Suprapubic skin (tissue), 4 donors: ENCODE results near the gene FYN. TPM values are rescaled to one million over a fixed set of nuclear protein-coding genes. Genes with fewer than 3 reads are reported as not detected.

ENCODE experiments used
- DNase-seq, 2 donors: peaks; one replicate each; pipeline ENCODE4 v3.0.0-alpha.2; 2019; ENCODE audit warnings: low spot score in 2 of 2
- H3K27ac ChIP-seq: fragments of 200-600 bp; sonication (generic); one replicate; pipeline ENCODE4 v1.5.1; 2019
- H3K27me3 ChIP-seq: fragments of 200-600 bp; sonication (generic); one replicate; pipeline ENCODE4 v1.5.1; 2019
- H3K36me3 ChIP-seq: fragments of 200-600 bp; sonication (generic); one replicate; pipeline ENCODE4 v1.5.1; 2019
- H3K4me1 ChIP-seq: fragments of 200-600 bp; sonication (generic); one replicate; pipeline ENCODE4 v1.5.1; 2019
- H3K4me3 ChIP-seq: fragments of 200-600 bp; sonication (generic); one replicate; pipeline ENCODE4 v1.5.1; 2019; ENCODE audit warnings: mild to moderate bottlenecking
- H3K9me3 ChIP-seq: fragments of 200-600 bp; sonication (generic); one replicate; pipeline ENCODE4 v1.5.1; 2019
- CTCF ChIP-seq, 2 donors: fragments of 200-600 bp in 1 of 2; fragments of 450-650 bp in 1 of 2; sonication (generic) in 1 of 2; IDR thresholded peaks; one replicate each; pipeline ENCODE4 v1.5.1; 2016 to 2019; ENCODE audit warnings: antibody characterized with exemption in 2 of 2, mild to moderate bottlenecking in 1 of 2, moderate library complexity in 1 of 2
- EP300 ChIP-seq: sonication (generic); formaldehyde crosslinking; IDR thresholded peaks from one replicate; pipeline ENCODE4 v1.6.1; 2017; ENCODE audit warnings: antibody characterized with exemption
- POLR2A ChIP-seq, 2 donors: fragments of 450-650 bp; IDR thresholded peaks; one replicate each; pipeline ENCODE4 v1.6.1; 2017; ENCODE audit warnings: antibody characterized with exemption in 2 of 2, mild to moderate bottlenecking in 2 of 2, moderate library complexity in 2 of 2
- POLR2AphosphoS5 ChIP-seq, 3 donors: sonication (generic); formaldehyde crosslinking; IDR thresholded peaks; one replicate each; pipeline ENCODE4 v1.6.1; 2017; ENCODE audit warnings: antibody characterized with exemption in 3 of 3
- WGBS: methylation state at CpG from one replicate; pipeline ENCODE4 v1.1.5; 2018; 5-methylcytosine and 5-hydroxymethylcytosine counted together
- total RNA-seq, 4 donors: library from RNA; depleted of rRNA; stranded (reverse); fragments of >200 nt; gene quantifications; one replicate each; pipeline ENCODE4 v1.1.0, GENCODE V29; 2016

FYN gene
- total RNA-seq, 4 donors from 2014 or later, result 36.6 to 89.6 (median 67.3) TPM

DNA sequence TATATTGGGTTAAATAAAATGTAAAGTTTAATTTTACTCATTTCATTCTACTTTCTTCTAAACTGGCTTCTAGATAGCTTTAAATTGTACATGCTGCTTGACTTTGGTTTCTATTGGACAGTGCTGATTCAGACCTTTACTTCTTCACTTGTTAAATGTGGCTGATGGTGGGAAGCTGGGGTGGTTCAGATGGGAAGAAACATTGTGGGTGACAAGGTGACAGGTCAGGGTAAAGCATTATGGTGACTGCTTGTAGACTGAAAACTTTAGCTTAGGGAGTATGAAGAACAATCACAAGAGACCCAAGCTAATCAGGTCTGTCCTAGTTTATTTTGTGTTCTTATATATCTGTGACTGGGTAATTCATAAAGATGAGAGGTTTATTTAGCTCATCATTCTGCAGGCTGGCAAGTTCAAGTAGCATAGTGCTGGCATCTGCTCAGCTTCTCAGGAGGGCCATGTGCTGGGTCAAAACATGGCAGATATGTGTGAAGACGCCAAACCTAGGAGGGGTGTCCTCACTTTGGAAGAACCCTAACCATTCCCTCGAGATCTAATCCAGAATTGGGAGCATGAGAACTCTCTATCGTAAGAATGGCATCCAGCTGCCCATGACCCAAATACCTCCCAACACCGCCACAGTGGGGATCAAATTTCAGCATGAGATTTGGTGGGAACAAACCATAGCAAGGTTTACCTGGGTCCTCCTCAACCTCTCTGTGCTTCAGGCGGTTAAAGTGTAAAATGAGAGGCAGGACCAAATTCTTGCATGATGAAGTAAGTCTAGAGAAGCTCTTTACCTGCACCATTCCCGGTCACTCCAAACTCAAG is 102.8 kb downstream of the FYN start:
- Histone ChIP-seq H3K27me3 (no peaks in the 10 kb centered on the region), H3K36me3 (no peaks in the 10 kb centered on the region), H3K27ac (no peak overlapping the region), H3K4me3 (no peak overlapping the region), H3K9me3 (no peaks in the 10 kb centered on the region), H3K4me1 (peaks cover 6% of the 10 kb centered on the region)
- 89% methylated on average over 6 of the region's 6 CpGs for WGBS
- no peak for DNase-seq
- TF ChIP-seq CTCF (IDR thresholded peaks at IDR 0.05), result no peak
- TF ChIP-seq POLR2AphosphoS5 (IDR thresholded peaks at IDR 0.05), result no peak
- no peak for TF ChIP-seq POLR2A (IDR thresholded peaks at IDR 0.05)
- TF ChIP-seq EP300, result no peak

DNA sequence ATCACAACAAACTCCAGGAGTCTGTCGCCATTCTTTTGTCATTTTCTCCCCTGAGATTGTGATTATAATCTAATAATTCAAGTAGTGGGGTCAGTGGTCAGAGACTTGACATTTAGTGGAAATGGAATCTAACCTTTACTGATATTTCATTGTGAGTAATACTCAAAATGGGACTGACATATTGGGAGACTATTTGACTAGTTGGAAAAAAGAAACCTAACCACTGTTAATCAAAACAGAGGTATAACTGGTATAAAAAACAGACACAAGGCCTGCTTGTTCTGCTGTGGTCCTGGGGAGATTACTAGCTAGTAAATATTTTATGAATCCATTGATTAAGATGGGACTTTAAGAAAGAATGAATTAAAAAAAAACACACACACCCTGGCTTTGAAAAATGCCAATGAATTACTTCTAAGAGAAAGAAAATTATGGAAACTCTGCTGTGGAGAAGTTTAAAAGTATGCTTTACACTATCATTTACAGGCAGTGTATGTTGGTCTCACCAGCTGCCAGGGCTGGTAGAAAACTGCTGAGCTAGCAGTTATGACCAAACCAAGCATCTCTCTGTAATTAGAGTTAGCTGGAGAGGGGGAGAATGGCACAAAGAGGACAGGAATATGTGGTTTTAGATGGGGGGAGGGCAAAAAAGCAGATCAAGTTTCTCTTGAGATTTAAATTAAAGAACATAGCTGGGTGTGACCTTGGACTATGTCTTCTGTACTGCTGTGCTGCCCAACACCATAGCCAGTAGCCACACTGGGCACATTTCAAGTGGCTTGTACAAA is 103.7 kb downstream of the FYN start:
- WGBS, result 92% methylated on average over 1 of the region's 1 CpG
- Histone ChIP-seq H3K4me3 (no peak overlapping the region), H3K27ac (no peak overlapping the region), H3K36me3 (no peaks in the 10 kb centered on the region), H3K9me3 (no peaks in the 10 kb centered on the region), H3K4me1 (peaks cover 6% of the 10 kb centered on the region), H3K27me3 (no peaks in the 10 kb centered on the region)
- TF ChIP-seq EP300 (no peak), POLR2AphosphoS5 (IDR thresholded peaks at IDR 0.05) (no peak), POLR2A (IDR thresholded peaks at IDR 0.05) (no peak), CTCF (IDR thresholded peaks at IDR 0.05) (no peak)
- no peak for DNase-seq

DNA sequence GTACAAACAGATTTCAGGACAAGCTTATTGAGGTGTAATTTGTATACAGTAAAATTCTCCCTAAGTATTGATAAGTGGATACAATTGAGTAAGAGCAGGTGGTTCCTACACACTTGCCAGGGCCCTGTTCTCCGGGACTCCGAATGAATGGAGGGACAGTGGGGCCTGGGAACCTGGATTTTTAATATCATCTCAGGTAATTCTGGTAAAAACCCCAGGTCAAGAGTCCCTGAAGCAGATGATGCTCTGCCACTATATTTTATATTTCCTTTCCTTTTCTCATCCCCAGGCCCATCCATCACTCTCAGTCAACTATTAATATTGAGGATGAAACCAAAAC is 104.9 kb downstream of the FYN start:
- TF ChIP-seq CTCF (IDR thresholded peaks at IDR 0.05), result no peak
- TF ChIP-seq POLR2AphosphoS5 (IDR thresholded peaks at IDR 0.05), result no peak
- no peak for TF ChIP-seq POLR2A (IDR thresholded peaks at IDR 0.05)
- no peak for TF ChIP-seq EP300
- no peaks in the 10 kb centered on the region for H3K36me3 ChIP-seq
- no peak for DNase-seq
- no peaks in the 10 kb centered on the region for H3K27me3 ChIP-seq
- peaks cover 10% of the 10 kb centered on the region for H3K4me1 ChIP-seq
- WGBS, result 96% methylated on average over 2 of the region's 2 CpGs
- H3K27ac ChIP-seq, result no peak overlapping the region
- H3K4me3 ChIP-seq, result no peak overlapping the region
- no peaks in the 10 kb centered on the region for H3K9me3 ChIP-seq

GRCh38 chr6:111767752-111768430 is 105.4 kb downstream of the FYN start:
- DNase-seq, result no peak
- TF ChIP-seq POLR2AphosphoS5 (IDR thresholded peaks at IDR 0.05) (no peak), EP300 (no peak), POLR2A (IDR thresholded peaks at IDR 0.05) (no peak), CTCF (IDR thresholded peaks at IDR 0.05) (no peak)
- no peak overlapping the region for H3K27ac ChIP-seq
- H3K4me3 ChIP-seq, result no peak overlapping the region
- no peaks in the 10 kb centered on the region for H3K36me3 ChIP-seq
- H3K27me3 ChIP-seq, result no peaks in the 10 kb centered on the region
- H3K9me3 ChIP-seq, result no peaks in the 10 kb centered on the region
- 67% methylated on average over 5 of the region's 5 CpGs for WGBS
- peaks cover 10% of the 10 kb centered on the region for H3K4me1 ChIP-seq
